H9 (cell line): ENCODE results near the gene ZDHHC3. TPM values are rescaled to one million over a fixed set of nuclear protein-coding genes. Genes with fewer than 3 reads are reported as not detected.

Experiments
- DNase-seq: peaks from one replicate; pipeline ENCODE4 v3.0.0-alpha.2; 2017
- H2AFZ ChIP-seq: one replicate; pipeline ENCODE4 v1.6.1; 2013; ENCODE audit warnings: mild to moderate bottlenecking, low read length, control low read depth, moderate library complexity
- H2AK5ac ChIP-seq: 2 replicates; pipeline ENCODE4 v1.6.1; 2013; ENCODE audit warnings: low read length, control low read depth, mixed read lengths; ENCODE audit not compliant: insufficient read length
- H2BK120ac ChIP-seq: one replicate; pipeline ENCODE4 v1.6.1; 2013; ENCODE audit warnings: low read depth, mild to moderate bottlenecking, low read length, control low read depth, inconsistent platforms; ENCODE audit not compliant: poor library complexity, severe bottlenecking
- H2BK12ac ChIP-seq: 2 replicates; pipeline ENCODE4 v1.6.1; 2013; ENCODE audit warnings: low read length, control low read depth, mixed read lengths, low read depth; ENCODE audit not compliant: insufficient read length
- H2BK15ac ChIP-seq: 2 replicates; pipeline ENCODE4 v1.6.1; 2013; ENCODE audit warnings: low read depth, low read length, control low read depth
- H2BK20ac ChIP-seq: one replicate; pipeline ENCODE4 v1.6.1; 2013; ENCODE audit warnings: low read depth, mild to moderate bottlenecking, low read length, control low read depth, inconsistent platforms; ENCODE audit not compliant: poor library complexity, severe bottlenecking
- H2BK5ac ChIP-seq: 2 replicates; pipeline ENCODE4 v1.6.1; 2013; ENCODE audit warnings: low read length, control low read depth, mixed read lengths; ENCODE audit not compliant: insufficient read length
- H3K14ac ChIP-seq: 2 replicates; pipeline ENCODE4 v1.6.1; 2013; ENCODE audit warnings: low read length, control low read depth; ENCODE audit not compliant: insufficient read depth
- H3K18ac ChIP-seq: 2 replicates; pipeline ENCODE4 v1.6.1; 2013; ENCODE audit warnings: low read depth, mild to moderate bottlenecking, mixed read lengths, low read length, control low read depth; ENCODE audit not compliant: insufficient read length
- H3K23ac ChIP-seq: 2 replicates; pipeline ENCODE4 v1.6.1; 2013; ENCODE audit warnings: low read length, control low read depth, mixed read lengths, low read depth; ENCODE audit not compliant: insufficient read length
- H3K23me2 ChIP-seq: 2 replicates; pipeline ENCODE4 v1.6.1; 2013; ENCODE audit warnings: low read depth, mild to moderate bottlenecking, mixed read lengths, low read length, control low read depth; ENCODE audit not compliant: insufficient read length, poor library complexity, severe bottlenecking
- H3K27ac ChIP-seq: 2 replicates; pipeline ENCODE4 v1.5.1; 2013; ENCODE audit warnings: low read length, control low read depth, mixed read lengths, low read depth; ENCODE audit not compliant: insufficient read length
- H3K27me3 ChIP-seq: 2 replicates; pipeline ENCODE4 v1.6.1; 2013; ENCODE audit warnings: low read length, control low read depth, inconsistent platforms; ENCODE audit not compliant: insufficient read depth
- H3K4ac ChIP-seq: 2 replicates; pipeline ENCODE4 v1.6.1; 2013; ENCODE audit warnings: low read depth, mild to moderate bottlenecking, control low read depth, inconsistent platforms, low read length, moderate library complexity
- H3K4me1 ChIP-seq: 2 replicates; pipeline ENCODE4 v1.6.1; 2013; ENCODE audit warnings: low read length, control low read depth, inconsistent platforms; ENCODE audit not compliant: insufficient read depth
- H3K4me2 ChIP-seq: 2 replicates; pipeline ENCODE4 v1.6.1; 2013; ENCODE audit warnings: low read length, control low read depth, mixed read lengths; ENCODE audit not compliant: insufficient read length, insufficient read depth
- H3K56ac ChIP-seq: 2 replicates; pipeline ENCODE4 v1.6.1; 2013; ENCODE audit warnings: low read depth, mild to moderate bottlenecking, mixed read lengths, low read length, control low read depth; ENCODE audit not compliant: insufficient read length
- H3K79me1 ChIP-seq: 2 replicates; pipeline ENCODE4 v1.6.1; 2013; ENCODE audit warnings: low read depth, mild to moderate bottlenecking, moderate library complexity, low read length, control low read depth, inconsistent platforms; ENCODE audit not compliant: insufficient read depth, poor library complexity, severe bottlenecking
- H3K79me2 ChIP-seq: 2 replicates; pipeline ENCODE4 v1.6.1; 2013; ENCODE audit warnings: low read length, control low read depth, inconsistent platforms; ENCODE audit not compliant: insufficient read depth
- H3K9ac ChIP-seq: 2 replicates; pipeline ENCODE4 v1.6.1; 2013; ENCODE audit warnings: low read length, control low read depth, mixed read lengths; ENCODE audit not compliant: insufficient read length; ENCODE audit errors: extremely low read depth
- H3K9me3 ChIP-seq: one replicate; pipeline ENCODE4 v1.6.1; 2013; ENCODE audit warnings: low read depth, low read length, inconsistent platforms; ENCODE audit not compliant: control insufficient read depth
- H3T11ph ChIP-seq: one replicate; pipeline ENCODE4 v1.6.1; 2013; ENCODE audit warnings: mild to moderate bottlenecking, low read length, control low read depth, inconsistent platforms
- H4K20me1 ChIP-seq: one replicate; pipeline ENCODE4 v1.6.1; 2013; ENCODE audit not compliant: control insufficient read depth, insufficient read length, insufficient read depth
- H4K5ac ChIP-seq: 2 replicates; pipeline ENCODE4 v1.6.1; 2013; ENCODE audit warnings: low read depth, mild to moderate bottlenecking, mixed read lengths, low read length, control low read depth; ENCODE audit not compliant: insufficient read length
- H4K8ac ChIP-seq: replicated peaks from 2 replicates; pipeline ENCODE4 v1.6.1; 2013; ENCODE audit warnings: low read length, control low read depth, mixed read lengths, low read depth; ENCODE audit not compliant: insufficient read length
- H4K91ac ChIP-seq: 2 replicates; pipeline ENCODE4 v1.6.1; 2013; ENCODE audit warnings: low read depth, mild to moderate bottlenecking, moderate library complexity, mixed read lengths, low read length, control low read depth; ENCODE audit not compliant: insufficient read length
- H3K27ac Mint-ChIP-seq, 3 experiments: 2 replicates in 2 of 3; 3 replicates in 1 of 3; pipeline ENCODE4 v1.8.0; 2020 to 2021; ENCODE audit warnings: mixed read lengths in 3 of 3, mild to moderate bottlenecking in 1 of 3, moderate library complexity in 1 of 3
- H3K27me3 Mint-ChIP-seq: 2 replicates; pipeline ENCODE4 v1.8.0; 2021; ENCODE audit warnings: low read depth, mild to moderate bottlenecking, moderate library complexity, mixed read lengths
- H3K36me3 Mint-ChIP-seq, 3 experiments: 2 replicates in 2 of 3; 3 replicates in 1 of 3; pipeline ENCODE4 v1.8.0; 2020 to 2021; ENCODE audit warnings: low read depth in 3 of 3, mixed read lengths in 3 of 3; ENCODE audit not compliant: insufficient read depth in 1 of 3
- H3K4me1 Mint-ChIP-seq, 2 experiments: 2 replicates each; pipeline ENCODE4 v1.8.0; 2020; ENCODE audit warnings: mixed read lengths in 2 of 2
- H3K4me3 Mint-ChIP-seq, 2 experiments: 2 replicates in 1 of 2; 3 replicates in 1 of 2; pipeline ENCODE4 v1.8.0; 2020 to 2021; ENCODE audit warnings: mild to moderate bottlenecking in 2 of 2, mixed read lengths in 2 of 2, moderate library complexity in 1 of 2
- H3K9me3 Mint-ChIP-seq, 2 experiments: 2 replicates in 1 of 2; 3 replicates in 1 of 2; pipeline ENCODE4 v1.8.0; 2020; ENCODE audit warnings: mild to moderate bottlenecking in 2 of 2, mixed read lengths in 2 of 2, moderate library complexity in 1 of 2
- CTCF ChIP-seq: fragments of 200-600 bp; sonication (generic); conservative IDR thresholded peaks from 3 replicates; pipeline ENCODE4 v1.8.0; 2021; ENCODE audit warnings: antibody characterized with exemption, mild to moderate bottlenecking
- WGBS: extraction: QIAGEN DNeasy Blood & Tissue Kit; methylation state at CpG from one replicate; pipeline ENCODE4 v1.1.7; 2013; ENCODE audit warnings: missing lambda C conversion rate, low lambda C conversion rate, mixed read lengths; ENCODE audit not compliant: insufficient read length; ENCODE audit errors: extremely low coverage; 5-methylcytosine and 5-hydroxymethylcytosine counted together
- total RNA-seq: library from RNA; stranded (reverse); gene quantifications from 2 replicates; pipeline ENCODE4 v1.2.1, GENCODE V29; 2021

ZDHHC3 gene
- total RNA-seq, 1 experiment from 2014 or later: 71.3 TPM

GRCh38 chr3:44948239-44948638 is 27.7 kb downstream of the ZDHHC3 start:
- no peak overlapping the region for H2AFZ ChIP-seq
- H2BK12ac ChIP-seq: no peak overlapping the region
- no peaks in the 10 kb centered on the region for H4K20me1 ChIP-seq
- H4K5ac ChIP-seq: no peak overlapping the region
- peaks cover 3% of the 10 kb centered on the region; the same call in 1 of the 2 replicates for H3K4me1 ChIP-seq
- WGBS: no CpG with 5 or more reads among the region's 3 CpGs
- H2AK5ac ChIP-seq: no peak overlapping the region
- H2BK20ac ChIP-seq: no peak overlapping the region
- H3K9me3 Mint-ChIP-seq: no peaks in the 10 kb centered on the region
- TF ChIP-seq CTCF: no peak
- H3K9me3 ChIP-seq: no peaks in the 10 kb centered on the region
- H3K9ac ChIP-seq: no peak overlapping the region
- H3K79me1 ChIP-seq: no peaks in the 10 kb centered on the region
- H2BK15ac ChIP-seq: no peak overlapping the region
- no peak overlapping the region for H3K23ac ChIP-seq
- H3K36me3 Mint-ChIP-seq: peaks cover 5 to 19% (median 7%) of the 10 kb centered on the region in 3 experiments; a peak in 6 of 7 replicates
- peak overlapping the region in 1 of 3 experiments; percentile 72; a peak in 3 of 7 replicates for H3K27ac Mint-ChIP-seq
- no peak overlapping the region for H3K4me2 ChIP-seq
- no peak overlapping the region for H4K91ac ChIP-seq
- H3T11ph ChIP-seq: no peak overlapping the region
- H3K27me3 ChIP-seq: no peaks in the 10 kb centered on the region
- no peak overlapping the region for H3K27ac ChIP-seq
- no peak overlapping the region for H3K4ac ChIP-seq
- H3K4me1 Mint-ChIP-seq: peaks cover 7 to 10% of the 10 kb centered on the region in 2 experiments
- H3K79me2 ChIP-seq: no peaks in the 10 kb centered on the region; the same call in 1 of the 2 replicates
- H3K4me3 Mint-ChIP-seq: no peak overlapping the region; a peak in 1 of 5 replicates
- no peak overlapping the region for H3K14ac ChIP-seq
- H4K8ac ChIP-seq: no peak overlapping the region
- no peak overlapping the region for H2BK5ac ChIP-seq
- H2BK120ac ChIP-seq: no peak overlapping the region
- no peak for DNase-seq
- no peak overlapping the region for H3K18ac ChIP-seq
- no peaks in the 10 kb centered on the region for H3K27me3 Mint-ChIP-seq
- H3K56ac ChIP-seq: no peak overlapping the region
- H3K23me2 ChIP-seq: no peaks in the 10 kb centered on the region
